Endothelial cell (in vitro differentiated cells): ENCODE results near the gene RINL. TPM values are rescaled to one million over a fixed set of nuclear protein-coding genes. Genes with fewer than 3 reads are reported as not detected.
"Not testable (repeated sequence)": the region's sequence is repeated elsewhere in the genome, so short reads cannot be mapped to it uniquely, and the experiment has no call there.

ENCODE experiments used
- DNase-seq: peaks from one replicate; pipeline ENCODE4 v3.0.0; 2021; ENCODE audit warnings: low spot score
- H3K27ac Mint-ChIP-seq: one replicate; pipeline ENCODE4 v1.8.0; 2021; ENCODE audit warnings: mixed read lengths, inconsistent platforms; ENCODE audit not compliant: unreplicated experiment
- H3K27me3 Mint-ChIP-seq: one replicate; pipeline ENCODE4 v1.8.0; 2021; ENCODE audit warnings: mild to moderate bottlenecking, moderate library complexity, mixed read lengths, inconsistent platforms; ENCODE audit not compliant: unreplicated experiment
- H3K36me3 Mint-ChIP-seq: one replicate; pipeline ENCODE4 v1.8.0; 2021; ENCODE audit warnings: mild to moderate bottlenecking, low read depth, mixed read lengths, inconsistent platforms; ENCODE audit not compliant: unreplicated experiment
- H3K4me1 Mint-ChIP-seq: one replicate; pipeline ENCODE4 v1.8.0; 2021; ENCODE audit warnings: mild to moderate bottlenecking, mixed read lengths, inconsistent platforms; ENCODE audit not compliant: unreplicated experiment
- H3K4me3 Mint-ChIP-seq: one replicate; pipeline ENCODE4 v1.8.0; 2021; ENCODE audit warnings: mild to moderate bottlenecking, mixed read lengths, inconsistent platforms; ENCODE audit not compliant: unreplicated experiment
- H3K9me3 Mint-ChIP-seq: one replicate; pipeline ENCODE4 v1.8.0; 2021; ENCODE audit warnings: mixed read lengths, inconsistent platforms; ENCODE audit not compliant: unreplicated experiment
- total RNA-seq: library from RNA; stranded (reverse); fragmentation: NEBNext Ultra II Directional; extraction: Animal tissue kit (Norgen Biotek cat#: 25700); gene quantifications from one replicate; pipeline ENCODE4 v1.2.1, GENCODE V29; 2021; ENCODE audit not compliant: unreplicated experiment
- TF ChIP-seq, protein P1 (sequence below): fragments of 200-600 bp; sonication (generic); IDR thresholded peaks from one replicate; pipeline ENCODE4 v1.5.0; 2021; ENCODE audit warnings: antibody characterized with exemption; ENCODE audit not compliant: unreplicated experiment

RINL gene
- total RNA-seq, 1 donor from 2014 or later, result 5.6 TPM

DNA sequence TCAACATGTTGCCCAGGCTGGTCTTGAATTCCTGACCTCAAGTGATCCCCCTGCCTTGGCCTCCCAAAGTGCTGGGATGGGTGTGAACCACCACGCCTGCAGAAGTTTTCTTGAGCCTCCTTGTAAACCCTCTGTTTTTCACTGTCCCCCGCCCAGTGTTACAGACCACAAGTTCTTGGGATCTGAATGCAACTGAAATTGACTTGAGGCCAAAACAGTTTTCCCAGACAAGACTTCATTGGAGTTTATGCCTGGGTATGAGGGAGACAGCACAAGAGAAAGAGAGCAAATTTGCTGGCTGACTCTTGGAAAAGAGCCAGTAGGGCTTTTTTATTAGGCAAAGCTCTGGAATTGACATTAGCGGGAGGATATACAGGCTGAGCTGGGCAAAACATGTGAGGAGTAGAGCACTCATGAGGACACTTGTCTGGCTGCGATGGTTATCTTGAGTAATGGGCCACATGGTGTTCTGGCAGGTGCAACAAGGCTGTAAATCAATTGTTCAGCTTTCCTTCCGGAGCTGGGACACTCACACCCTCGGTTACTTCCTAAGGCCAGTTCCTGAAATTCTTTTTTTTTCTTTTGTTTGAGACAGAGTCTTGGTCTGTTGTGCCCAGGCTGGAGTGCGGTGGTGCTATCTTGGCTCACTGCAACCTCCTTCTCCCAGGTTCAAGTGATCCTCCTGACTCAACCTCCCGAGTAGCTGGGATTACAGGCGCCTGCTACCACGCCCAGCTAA lies 15.6 kb downstream of the RINL start:
- DNase-seq, result no peak

DNA sequence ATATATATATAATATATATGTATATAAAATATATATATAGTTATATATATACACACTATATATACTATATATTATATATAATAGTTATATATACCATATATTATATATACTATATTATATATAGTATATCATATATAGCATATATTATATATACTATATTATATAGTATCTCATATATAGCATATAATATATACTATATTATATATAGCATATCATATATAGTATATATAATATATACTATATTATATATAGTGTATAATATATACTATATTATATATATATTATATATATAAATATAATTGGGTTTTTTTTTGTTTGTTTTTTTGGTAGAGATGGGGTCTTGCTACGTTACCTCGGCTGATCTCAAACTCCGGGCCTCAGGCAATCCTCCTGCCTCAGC lies 16.7 kb downstream of the RINL start:
- Mint-ChIP-seq H3K27ac (no peak overlapping the region), H3K36me3 (peaks cover 4% of the 10 kb centered on the region), H3K27me3 (peaks cover 6% of the 10 kb centered on the region), H3K9me3 (peaks cover 5% of the 10 kb centered on the region), H3K4me3 (no peak overlapping the region), H3K4me1 (peaks cover 3% of the 10 kb centered on the region)
- TF ChIP-seq, protein P1, sequence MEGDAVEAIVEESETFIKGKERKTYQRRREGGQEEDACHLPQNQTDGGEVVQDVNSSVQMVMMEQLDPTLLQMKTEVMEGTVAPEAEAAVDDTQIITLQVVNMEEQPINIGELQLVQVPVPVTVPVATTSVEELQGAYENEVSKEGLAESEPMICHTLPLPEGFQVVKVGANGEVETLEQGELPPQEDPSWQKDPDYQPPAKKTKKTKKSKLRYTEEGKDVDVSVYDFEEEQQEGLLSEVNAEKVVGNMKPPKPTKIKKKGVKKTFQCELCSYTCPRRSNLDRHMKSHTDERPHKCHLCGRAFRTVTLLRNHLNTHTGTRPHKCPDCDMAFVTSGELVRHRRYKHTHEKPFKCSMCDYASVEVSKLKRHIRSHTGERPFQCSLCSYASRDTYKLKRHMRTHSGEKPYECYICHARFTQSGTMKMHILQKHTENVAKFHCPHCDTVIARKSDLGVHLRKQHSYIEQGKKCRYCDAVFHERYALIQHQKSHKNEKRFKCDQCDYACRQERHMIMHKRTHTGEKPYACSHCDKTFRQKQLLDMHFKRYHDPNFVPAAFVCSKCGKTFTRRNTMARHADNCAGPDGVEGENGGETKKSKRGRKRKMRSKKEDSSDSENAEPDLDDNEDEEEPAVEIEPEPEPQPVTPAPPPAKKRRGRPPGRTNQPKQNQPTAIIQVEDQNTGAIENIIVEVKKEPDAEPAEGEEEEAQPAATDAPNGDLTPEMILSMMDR, result no peak
- no peak for DNase-seq

More for the DNA sequence above, 15.6 kb downstream of the RINL start:
- TF ChIP-seq, protein P1, result no peak
- no peaks in the 10 kb centered on the region for H3K9me3 Mint-ChIP-seq
- H3K4me1 Mint-ChIP-seq, result peaks cover 3% of the 10 kb centered on the region
- H3K27ac Mint-ChIP-seq, result no peak overlapping the region
- peaks cover 3% of the 10 kb centered on the region for H3K27me3 Mint-ChIP-seq
- H3K36me3 Mint-ChIP-seq, result no peaks in the 10 kb centered on the region
- H3K4me3 Mint-ChIP-seq, result no peak overlapping the region

DNA sequence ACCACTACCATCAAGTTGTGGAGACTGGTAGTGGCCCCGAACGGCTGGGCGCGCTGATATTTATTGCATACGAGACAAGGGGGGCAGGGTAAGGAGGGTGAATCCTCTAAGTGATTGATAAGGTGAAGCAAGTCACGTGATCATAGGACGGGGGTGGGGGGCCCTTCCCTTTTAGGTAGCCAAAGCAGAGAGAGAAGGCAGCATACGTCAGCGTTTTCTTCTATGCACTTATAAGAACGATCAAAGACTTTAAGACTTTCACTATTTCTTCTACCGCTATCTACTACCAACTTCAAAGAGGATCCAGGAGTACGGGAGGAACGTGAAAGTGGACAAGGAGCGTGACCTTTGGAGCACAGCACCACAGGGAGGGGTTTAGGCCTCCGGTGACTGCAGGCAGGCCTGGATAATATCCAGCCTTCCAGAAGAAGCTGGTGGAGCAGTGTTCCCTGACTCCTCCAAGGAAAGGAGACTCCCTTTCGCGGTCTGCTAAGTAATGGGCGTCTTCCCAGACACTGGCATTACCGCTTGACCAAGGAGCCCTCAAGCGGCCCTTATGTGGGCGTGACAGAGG lies 18.4 kb downstream of the RINL start:
- not testable (repeated sequence) for DNase-seq, H3K4me1 Mint-ChIP-seq, H3K27ac Mint-ChIP-seq, H3K4me3 Mint-ChIP-seq, H3K9me3 Mint-ChIP-seq, H3K36me3 Mint-ChIP-seq, H3K27me3 Mint-ChIP-seq

DNA sequence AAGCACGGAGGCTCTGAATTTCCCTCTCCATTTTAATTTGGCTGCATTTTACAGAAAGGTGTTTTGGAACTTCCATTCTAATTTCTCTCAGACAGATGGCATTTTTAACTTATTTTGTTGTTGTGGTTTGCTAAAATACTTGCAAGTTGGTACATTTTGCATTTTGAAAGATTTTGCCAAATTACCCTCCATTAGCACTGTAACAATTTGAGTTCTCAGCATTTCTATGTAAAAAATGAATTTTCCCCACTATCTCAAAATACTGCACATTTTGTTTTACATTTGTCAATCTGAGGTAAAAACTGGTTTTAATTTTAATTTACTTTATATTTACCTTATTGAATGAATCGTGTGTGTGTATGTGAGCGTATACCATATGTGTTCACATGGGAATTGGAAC lies 21.3 kb downstream of the RINL start:
- TF ChIP-seq, protein P1, result no peak
- Mint-ChIP-seq H3K4me1 (peaks cover 6% of the 10 kb centered on the region), H3K4me3 (peak overlapping the region; percentile 80), H3K36me3 (peaks cover 4% of the 10 kb centered on the region), H3K9me3 (peaks cover 5% of the 10 kb centered on the region), H3K27ac (peak overlapping the region; percentile 48), H3K27me3 (peaks cover 9% of the 10 kb centered on the region)
- no peak for DNase-seq

DNA sequence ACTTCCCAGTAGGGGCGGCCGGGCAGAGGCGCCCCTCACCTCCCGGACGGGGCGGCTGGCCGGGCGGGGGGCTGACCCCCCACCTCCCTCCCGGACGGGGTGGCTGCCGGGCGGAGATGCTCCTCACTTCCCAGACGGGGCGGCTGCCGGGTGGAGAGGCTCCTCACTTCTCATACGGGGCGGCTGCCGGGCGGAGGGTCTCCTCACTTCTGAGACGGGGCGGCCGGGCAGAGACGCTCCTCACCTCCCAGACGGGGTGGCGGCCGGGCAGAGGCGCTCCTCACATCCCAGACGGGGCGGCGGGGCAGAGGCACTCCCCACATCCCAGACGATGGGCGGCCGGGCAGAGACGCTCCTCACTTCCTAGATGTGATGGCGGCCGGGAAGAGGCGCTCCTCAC lies 22.3 kb downstream of the RINL start:
- DNase-seq, H3K27ac Mint-ChIP-seq, H3K4me1 Mint-ChIP-seq, H3K9me3 Mint-ChIP-seq, H3K4me3 Mint-ChIP-seq, H3K36me3 Mint-ChIP-seq, H3K27me3 Mint-ChIP-seq: not testable (repeated sequence)

DNA sequence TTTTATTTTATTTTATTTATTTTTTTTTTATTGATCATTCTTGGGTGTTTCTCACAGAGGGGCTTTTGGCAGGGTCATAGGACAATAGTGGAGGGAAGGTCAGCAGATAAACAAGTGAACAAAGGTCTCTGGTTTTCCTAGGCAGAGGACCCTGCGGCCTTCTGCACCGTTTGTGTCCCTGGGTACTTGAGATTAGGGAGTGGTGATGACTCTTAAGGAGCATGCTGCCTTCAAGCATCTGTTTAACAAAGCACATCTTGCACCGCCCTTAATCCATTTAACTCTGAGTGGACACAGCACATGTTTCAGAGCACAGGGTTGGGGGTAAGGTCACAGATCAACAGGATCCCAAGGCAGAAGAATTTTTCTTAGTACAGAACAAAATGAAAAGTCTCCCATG lies 23.1 kb downstream of the RINL start:
- Mint-ChIP-seq H3K27me3 (peaks cover 14% of the 10 kb centered on the region), H3K4me1 (peaks cover 15% of the 10 kb centered on the region)
- not testable (repeated sequence) for H3K27ac Mint-ChIP-seq, H3K4me3 Mint-ChIP-seq, H3K36me3 Mint-ChIP-seq, DNase-seq, H3K9me3 Mint-ChIP-seq
